Osteoblast (primary cell): ENCODE measurements around the gene DNHD1. TPM values are rescaled to one million over a fixed set of nuclear protein-coding genes. Genes with fewer than 3 reads are reported as not detected.

ENCODE experiments used
- DNase-seq: peaks from one replicate; pipeline ENCODE4 v3.0.0; 2011; ENCODE audit warnings: low spot score, mixed read lengths; ENCODE audit not compliant: insufficient read length; ENCODE audit errors: missing footprints
- H2AFZ ChIP-seq: 2 replicates; pipeline ENCODE4 v1.6.0; 2011; ENCODE audit warnings: mild to moderate bottlenecking, low read length
- H3K27ac ChIP-seq: 2 replicates; pipeline ENCODE4 v1.5.1; 2011; ENCODE audit warnings: mild to moderate bottlenecking, low read depth, low read length, moderate library complexity
- H3K27me3 ChIP-seq: 2 replicates; pipeline ENCODE4 v1.6.0; 2012; ENCODE audit warnings: mild to moderate bottlenecking, control low read depth, inconsistent platforms, low read length, moderate library complexity; ENCODE audit not compliant: insufficient read depth
- H3K36me3 ChIP-seq: 2 replicates; pipeline ENCODE4 v1.5.1; 2011; ENCODE audit warnings: mild to moderate bottlenecking, low read length, control low read depth, moderate library complexity; ENCODE audit not compliant: insufficient read depth
- H3K4me1 ChIP-seq: 2 replicates; pipeline ENCODE4 v1.5.1; 2011; ENCODE audit warnings: mild to moderate bottlenecking, low read length, control low read depth, moderate library complexity; ENCODE audit not compliant: insufficient read depth
- H3K4me2 ChIP-seq: 2 replicates; pipeline ENCODE4 v1.6.0; 2011; ENCODE audit warnings: mild to moderate bottlenecking, low read length; ENCODE audit not compliant: insufficient read depth
- H3K4me3 ChIP-seq: fragments of 200-600 bp; sonication (generic); 3 replicates; pipeline ENCODE4 v1.5.1; 2012; ENCODE audit warnings: mild to moderate bottlenecking, low read length, inconsistent platforms; ENCODE audit not compliant: insufficient read depth
- H3K79me2 ChIP-seq: 2 replicates; pipeline ENCODE4 v1.6.0; 2012; ENCODE audit warnings: mild to moderate bottlenecking, low read length, control low read depth, inconsistent platforms; ENCODE audit not compliant: insufficient read depth
- H3K9me3 ChIP-seq: 2 replicates; pipeline ENCODE4 v1.5.1; 2011; ENCODE audit warnings: low read depth, low read length, control low read depth
- H4K20me1 ChIP-seq: 2 replicates; pipeline ENCODE4 v1.6.0; 2012; ENCODE audit warnings: mild to moderate bottlenecking, low read length, control low read depth; ENCODE audit not compliant: insufficient read depth
- CTCF ChIP-seq: IDR thresholded peaks from 2 replicates; pipeline ENCODE4 v1.5.1; 2011; ENCODE audit warnings: mild to moderate bottlenecking, low read depth, low read length, moderate library complexity; ENCODE audit errors: extremely low read depth
- total RNA-seq: library from RNA; depleted of rRNA; stranded (reverse); fragments of >200 nt; gene quantifications from 2 replicates; pipeline ENCODE4 v1.2.3, GENCODE V29; 2012

The DNHD1 gene
- total RNA-seq, 1 donor: 9.0 TPM

GRCh38 chr11:6617315-6617781 lies 120.3 kb downstream of the DNHD1 start:
- Histone ChIP-seq H2AFZ (no peak overlapping the region), H3K27me3 (no peaks in the 10 kb centered on the region), H4K20me1 (no peaks in the 10 kb centered on the region), H3K4me2 (peak overlapping the region; percentile 95), H3K27ac (peak overlapping the region; percentile 27), H3K4me3 (peak overlapping the region; percentile 79), H3K36me3 (peaks cover 26% of the 10 kb centered on the region), H3K79me2 (peaks cover 23% of the 10 kb centered on the region), H3K4me1 (peaks cover 34% of the 10 kb centered on the region), H3K9me3 (no peaks in the 10 kb centered on the region)
- no peak for TF ChIP-seq CTCF
- DNase-seq: peak; percentile 59

GRCh38 chr11:6618117-6619003 lies 121.3 kb downstream of the DNHD1 start:
- no peak for TF ChIP-seq CTCF
- Histone ChIP-seq H3K4me1 (peaks cover 26% of the 10 kb centered on the region), H3K4me2 (peak overlapping the region; percentile 95), H3K27me3 (no peaks in the 10 kb centered on the region), H3K36me3 (peaks cover 26% of the 10 kb centered on the region), H3K4me3 (peak overlapping the region; percentile 79), H3K79me2 (peaks cover 23% of the 10 kb centered on the region), H3K9me3 (no peaks in the 10 kb centered on the region), H4K20me1 (no peaks in the 10 kb centered on the region), H3K27ac (peak overlapping the region; percentile 76), H2AFZ (peak overlapping the region; percentile 94)
- peak; percentile 96 for DNase-seq

GRCh38 chr11:6619004-6619745 lies 122.1 kb downstream of the DNHD1 start, which contains the start of gene TPP1:
Gene TPP1, minus strand, starts transcription at chr11:6619422. Its CDS starts 22 bp downstream, at chr11:6619400.
- peaks cover 23% of the 10 kb centered on the region for H3K79me2 ChIP-seq
- H2AFZ ChIP-seq: peak within 1 kb of the TSS; percentile 94
- H3K9me3 ChIP-seq: no peaks in the 10 kb centered on the region
- peak within 1 kb of the TSS; percentile 76 for H3K27ac ChIP-seq
- H3K27me3 ChIP-seq: no peaks in the 10 kb centered on the region
- peaks cover 26% of the 10 kb centered on the region for H3K4me1 ChIP-seq
- H4K20me1 ChIP-seq: no peaks in the 10 kb centered on the region
- no peak for TF ChIP-seq CTCF
- DNase-seq: peak; percentile 100
- peak within 1 kb of the TSS; percentile 79 for H3K4me3 ChIP-seq
- peak within 1 kb of the TSS; percentile 95 for H3K4me2 ChIP-seq
- peaks cover 22% of the 10 kb centered on the region for H3K36me3 ChIP-seq
